Femur (tissue), 1 donor: ENCODE results near the gene TLX3.
"Not testable (repeated sequence)": the region's sequence is repeated elsewhere in the genome, so short reads cannot be mapped to it uniquely, and the experiment has no call there.

Source experiments
- DNase-seq: peaks from one replicate; pipeline ENCODE4 v3.0.0-alpha.2; 2017

Gene TLX3

DNA sequence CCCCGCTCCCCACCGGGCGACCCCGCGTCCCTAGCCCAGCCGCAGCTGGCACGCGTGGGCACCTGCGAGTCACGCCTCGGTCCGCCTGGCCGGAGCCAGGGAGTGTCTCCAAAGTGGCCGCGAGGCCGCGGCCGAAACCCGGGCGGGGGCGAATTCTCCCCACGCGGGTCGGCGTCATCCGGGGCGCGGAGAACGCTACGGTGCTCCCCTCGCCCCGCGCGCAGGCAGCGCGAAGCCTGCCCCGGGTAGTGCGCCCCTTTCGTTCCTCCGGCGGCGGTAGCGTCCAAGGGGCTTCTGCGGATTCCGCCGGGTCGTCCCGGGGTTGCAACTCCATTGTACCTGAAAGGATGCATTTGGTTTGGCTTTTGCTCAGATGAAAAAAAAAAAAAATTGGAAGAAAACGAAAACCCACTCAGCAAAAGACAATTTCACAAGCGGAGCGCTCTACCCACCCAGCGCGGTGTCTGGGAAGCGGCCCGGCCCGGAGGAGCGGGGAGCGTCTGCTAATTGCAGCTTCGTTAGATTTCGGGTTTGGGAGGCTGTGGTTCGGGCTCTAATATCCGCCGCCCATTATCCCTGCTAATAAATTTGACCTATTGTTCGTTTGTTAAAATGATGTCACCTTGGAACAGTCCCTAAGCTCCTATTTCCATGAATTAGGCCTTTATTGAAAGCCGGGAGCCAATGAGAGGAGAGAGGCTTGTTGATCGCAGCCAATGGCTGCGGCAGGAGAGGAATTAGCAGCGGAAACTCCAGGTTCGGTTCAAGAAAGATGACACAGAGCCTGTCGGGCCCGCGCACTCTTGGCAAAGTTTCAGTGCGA lies at the start of gene TLX3:
TLX3 (plus strand) TSS at position 796 of the 823 bp plus-strand sequence. CDS start 118 bp downstream, outside the sequence.
- no peak for DNase-seq

DNA sequence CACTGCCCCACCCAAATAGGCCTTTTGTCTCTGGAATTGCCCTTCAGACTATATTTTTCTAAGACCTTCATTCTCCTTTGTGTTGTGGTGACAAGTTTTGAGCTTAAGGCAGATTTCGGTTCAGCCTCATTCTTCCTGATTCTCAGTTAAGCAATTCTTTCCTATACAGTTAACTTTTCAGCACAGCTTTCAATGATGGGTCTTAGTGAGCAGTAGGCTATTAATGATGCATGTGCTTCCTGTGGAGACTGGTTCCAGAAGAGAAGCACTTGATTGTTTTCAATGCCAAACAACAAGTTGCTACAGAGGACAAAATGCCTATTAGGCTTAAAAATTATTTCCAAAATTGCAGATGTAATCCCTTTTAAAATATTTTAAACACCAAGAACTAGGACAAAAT lies 47.7 kb upstream of the TLX3 start:
- DNase-seq = no peak

DNA sequence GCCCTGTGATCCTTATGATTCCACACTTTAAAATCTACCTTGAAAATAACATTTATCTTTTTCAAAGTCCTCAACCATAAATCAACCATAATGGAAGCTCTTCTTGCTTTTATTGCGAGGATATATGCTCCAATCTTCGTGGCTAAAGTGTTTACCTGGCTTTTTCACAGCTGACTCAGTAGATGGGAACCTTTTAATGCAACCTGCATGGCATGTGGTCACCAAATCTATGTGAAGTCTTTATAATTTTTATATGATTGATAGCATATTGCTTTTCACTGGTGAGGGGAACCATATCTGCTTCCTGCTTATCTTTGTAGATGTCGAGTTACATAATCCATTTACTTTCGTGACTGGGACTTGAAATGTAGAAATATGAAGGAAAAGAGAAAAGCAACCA lies 47.1 kb upstream of the TLX3 start:
- DNase-seq = no peak

DNA sequence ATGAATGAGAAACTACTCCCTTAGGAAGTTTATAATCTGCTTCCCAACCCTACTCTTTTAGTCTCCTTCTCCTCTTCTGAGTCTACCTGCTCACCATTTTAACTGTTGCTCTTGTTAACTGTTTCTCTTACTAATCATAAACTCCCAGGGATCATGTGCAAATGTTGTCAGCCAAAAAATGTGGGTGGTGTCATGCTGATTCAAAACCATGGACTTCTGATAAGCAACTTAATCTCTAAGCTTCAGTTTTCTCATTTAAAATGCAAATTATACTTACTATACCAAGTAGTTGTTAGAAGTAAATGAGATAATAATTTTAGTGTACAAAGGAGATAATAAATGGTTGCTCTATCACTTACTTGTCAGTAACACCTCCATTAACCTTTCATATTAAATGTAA lies 45.9 kb upstream of the TLX3 start:
- DNase-seq = no peak

DNA sequence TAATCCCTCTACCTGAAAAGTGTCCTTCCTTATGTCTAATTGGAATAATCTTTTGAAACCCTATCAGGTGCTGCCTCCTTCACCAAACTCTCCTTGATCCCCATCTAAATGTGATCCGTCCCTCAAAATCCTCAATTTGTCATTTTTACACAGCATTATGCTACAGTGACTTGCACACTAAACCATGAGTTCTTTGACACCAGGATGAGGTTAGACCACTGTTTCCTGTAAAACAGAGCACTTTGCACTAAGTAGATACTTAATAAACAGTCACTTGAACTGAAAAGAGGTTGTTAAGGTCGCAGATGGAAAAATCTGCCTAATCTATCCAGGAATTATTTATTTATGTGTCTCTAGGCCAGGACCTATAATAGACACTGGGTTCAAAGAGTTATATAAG lies 44.2 kb upstream of the TLX3 start:
- DNase-seq = no peak

DNA sequence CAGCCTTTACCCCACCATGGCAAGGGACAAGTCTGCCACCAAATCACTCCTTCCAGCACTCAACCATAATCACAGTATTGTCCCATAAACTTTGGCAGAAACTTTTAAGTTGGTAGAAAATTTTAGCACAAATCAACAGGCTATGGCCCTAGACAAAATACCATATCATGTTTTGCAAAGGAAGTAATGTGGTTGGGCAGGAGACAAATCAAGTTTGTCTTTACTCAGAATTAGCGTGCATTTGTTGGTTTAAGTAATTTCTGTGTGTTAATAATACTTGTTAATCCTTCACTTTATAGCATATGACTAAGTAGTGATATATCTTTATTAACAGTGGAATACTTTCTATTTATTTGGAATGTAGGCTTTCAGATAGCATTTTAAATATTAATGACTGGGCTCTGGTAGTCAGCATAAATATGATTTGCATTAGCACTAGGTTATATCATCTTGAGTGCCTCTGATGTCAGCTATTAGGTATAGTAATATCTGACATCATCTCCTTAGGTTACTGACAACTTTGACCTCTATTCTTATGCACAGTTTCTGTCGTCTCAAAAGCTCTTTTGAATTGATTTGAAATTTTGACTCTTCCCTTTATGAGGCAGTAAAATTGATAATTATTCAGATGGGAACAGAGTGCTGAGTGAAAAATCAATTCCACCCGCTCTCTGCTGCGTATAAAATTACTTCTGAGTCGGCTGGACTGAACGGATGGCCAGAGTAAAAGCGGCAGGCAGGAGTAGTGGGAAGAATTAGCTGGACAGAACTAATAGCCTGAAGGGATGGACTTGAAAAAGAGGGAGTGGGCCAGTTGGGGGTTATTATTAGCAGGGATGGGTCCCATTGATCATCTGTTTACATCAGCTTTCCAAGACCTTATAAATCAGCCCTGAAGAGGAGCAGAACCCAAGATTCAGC lies 40.1 kb upstream of the TLX3 start:
- no peak for DNase-seq

DNA sequence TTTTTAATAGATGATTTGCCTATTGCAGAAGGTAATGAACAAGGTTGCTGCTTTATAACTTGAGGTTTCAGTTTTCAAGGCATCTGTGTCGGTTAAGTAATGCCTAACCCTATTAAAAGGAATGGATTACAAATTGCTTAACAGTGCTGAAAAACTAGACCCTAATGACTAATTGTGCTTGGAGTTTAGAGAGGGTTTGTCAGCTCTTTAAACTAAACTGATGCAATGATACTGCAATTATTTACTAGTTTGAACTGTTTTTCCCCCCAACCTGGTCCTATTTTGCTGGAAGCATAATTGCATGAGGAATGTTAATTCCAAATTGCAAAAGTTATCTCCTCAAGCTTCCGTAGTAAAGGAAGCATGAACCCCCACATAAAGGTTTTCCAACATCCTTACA lies 39.3 kb upstream of the TLX3 start:
- no peak for DNase-seq

DNA sequence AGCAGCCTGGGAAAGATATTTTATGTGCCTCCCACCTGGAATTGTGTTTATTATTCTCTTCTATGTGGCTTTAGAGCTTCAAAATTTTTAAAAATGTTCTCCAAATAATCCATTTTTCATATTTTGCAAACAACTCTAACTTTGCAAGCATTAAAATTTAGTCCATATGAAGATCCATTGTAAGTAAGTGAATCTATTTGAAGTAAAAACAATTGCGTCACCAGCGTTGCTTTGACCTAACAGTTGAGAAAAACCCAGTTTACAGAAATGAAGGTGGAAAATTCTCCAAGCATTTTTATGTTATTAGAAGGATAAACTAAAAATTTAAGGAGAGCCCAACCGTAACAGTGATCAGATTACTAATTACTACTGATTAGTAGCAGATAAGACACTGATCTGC lies 38.9 kb upstream of the TLX3 start:
- no peak for DNase-seq

DNA sequence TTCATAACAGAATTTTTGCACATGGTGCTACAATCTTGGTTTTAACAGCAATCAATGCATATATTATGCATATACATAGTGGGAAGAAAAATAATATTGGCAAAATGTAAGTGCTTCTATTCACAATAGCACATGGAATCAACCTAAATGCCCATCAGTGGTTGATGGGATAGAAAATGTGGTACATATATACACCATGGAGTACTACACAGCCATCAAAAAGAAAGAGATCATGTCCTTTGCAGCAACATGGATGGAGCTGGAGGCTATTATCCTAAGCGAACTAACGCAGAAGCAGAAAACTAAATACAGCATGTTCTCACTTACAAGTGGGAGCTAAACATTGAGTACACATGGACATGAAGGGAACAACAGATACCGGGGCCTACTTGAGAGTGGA lies 37.2 kb upstream of the TLX3 start:
- DNase-seq = no peak

DNA sequence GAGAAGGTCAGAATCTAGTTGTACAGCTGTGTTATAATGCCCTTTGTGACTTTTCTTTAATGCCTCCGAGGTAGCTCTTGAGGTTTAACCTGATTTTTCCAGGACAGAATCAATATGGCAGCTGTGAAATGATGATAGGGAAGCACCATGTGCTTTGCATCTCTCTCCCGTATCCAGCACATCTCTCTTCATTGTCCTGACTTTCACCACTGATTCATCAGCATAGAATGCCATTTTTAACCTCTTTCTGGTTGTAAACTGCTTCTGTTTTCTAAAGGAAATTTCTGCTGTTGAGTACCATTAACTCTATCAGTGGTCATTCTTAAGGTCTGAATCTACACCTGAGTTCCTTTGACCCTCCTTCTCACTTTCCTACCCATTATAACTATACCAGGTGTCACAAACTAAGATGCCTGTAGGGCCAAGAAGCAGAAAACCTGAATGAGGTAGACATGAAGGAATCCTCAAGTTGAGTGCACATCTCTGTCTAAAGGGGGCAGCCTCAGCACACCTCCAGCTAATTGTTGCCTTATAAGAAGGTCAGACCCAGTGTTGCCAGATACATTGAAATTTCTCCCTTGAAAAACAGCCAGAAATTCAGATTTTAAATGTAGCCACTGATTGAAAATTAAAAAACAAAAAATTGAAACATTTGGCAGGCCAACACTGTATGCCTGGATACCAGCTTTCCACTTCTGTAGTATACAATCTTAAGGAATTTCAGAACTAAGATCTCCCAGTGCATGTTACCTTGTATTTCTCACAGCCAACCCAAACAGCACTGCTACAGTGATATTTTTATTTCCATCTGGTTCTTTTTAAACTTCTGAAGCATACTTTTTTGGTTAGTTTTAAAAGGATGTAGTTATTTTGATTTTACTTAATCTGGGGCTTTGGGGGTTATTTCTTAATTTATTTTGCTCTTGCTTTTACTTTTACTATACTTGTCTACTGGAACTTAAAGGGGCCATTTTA lies 35.8 kb upstream of the TLX3 start:
- no peak for DNase-seq

DNA sequence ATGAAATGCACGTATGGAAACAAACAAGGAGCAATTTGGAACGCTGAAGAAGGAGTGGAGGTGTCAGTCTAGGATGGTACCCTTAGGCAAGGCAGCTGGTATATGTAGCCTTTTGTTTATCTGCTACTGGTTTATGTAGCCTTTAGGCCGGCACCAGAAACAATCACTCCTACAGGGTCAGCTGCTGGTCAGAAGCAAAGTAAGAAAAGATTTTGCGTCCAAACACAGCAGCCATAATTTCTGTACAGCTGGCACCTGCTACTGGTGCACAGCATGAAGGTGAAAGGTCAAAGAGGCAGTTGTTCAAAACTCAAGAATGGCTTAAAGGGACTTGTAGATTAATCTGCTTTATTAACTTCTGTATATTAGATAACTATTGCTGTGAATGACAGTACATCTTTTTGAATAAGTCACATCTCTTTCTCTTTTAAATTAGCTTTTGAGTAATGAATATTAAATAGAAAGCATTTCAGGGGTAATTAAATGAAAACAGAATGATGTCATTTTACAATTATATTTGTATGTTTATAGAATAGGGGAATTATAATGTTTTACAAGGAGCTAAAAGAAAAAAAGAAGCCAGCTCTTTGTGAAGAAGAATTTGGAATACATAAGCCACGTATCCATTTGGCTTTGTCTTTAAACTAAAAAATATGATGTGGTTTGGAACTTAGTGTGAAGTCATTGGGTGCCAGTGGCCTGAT lies 33.1 kb upstream of the TLX3 start:
- no peak for DNase-seq

DNA sequence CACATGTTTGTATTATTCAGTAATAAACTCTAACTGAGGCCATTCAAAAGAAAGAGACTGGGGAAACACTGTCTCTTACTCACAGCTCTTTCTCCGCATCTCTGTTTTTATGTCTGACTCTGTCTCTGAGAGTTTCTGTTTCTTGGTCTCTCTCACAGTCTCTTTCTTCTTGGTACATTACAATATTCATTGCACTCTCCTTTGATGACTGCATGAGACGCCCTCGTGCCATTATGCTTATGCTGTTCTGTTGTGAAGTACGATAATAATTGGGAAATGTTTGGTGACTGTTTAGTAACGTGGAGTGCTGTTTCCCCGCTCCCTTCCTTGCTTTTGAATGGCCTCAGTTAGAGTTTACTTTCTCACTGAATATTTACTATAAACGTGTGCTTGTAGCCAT lies 25.3 kb upstream of the TLX3 start:
- DNase-seq = no peak

DNA sequence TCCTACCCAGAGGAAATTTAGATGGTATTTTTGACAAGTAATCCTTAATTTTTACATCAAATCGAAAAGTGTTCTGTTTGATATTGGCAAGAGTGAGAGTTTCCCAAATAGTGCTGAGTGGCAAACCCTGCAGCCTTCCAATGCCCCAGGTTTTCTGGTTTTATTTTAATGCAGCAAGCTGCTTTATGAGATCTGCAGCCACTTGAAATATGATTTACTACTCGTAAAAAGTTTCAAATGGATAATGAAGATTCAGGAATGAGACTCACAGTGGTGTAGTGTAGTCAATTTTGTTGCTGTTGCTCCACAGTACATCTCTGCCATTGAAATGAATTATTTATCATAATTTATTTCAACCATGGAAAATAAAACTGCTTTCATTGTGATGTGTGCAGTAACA lies 23.6 kb upstream of the TLX3 start:
- DNase-seq = no peak

DNA sequence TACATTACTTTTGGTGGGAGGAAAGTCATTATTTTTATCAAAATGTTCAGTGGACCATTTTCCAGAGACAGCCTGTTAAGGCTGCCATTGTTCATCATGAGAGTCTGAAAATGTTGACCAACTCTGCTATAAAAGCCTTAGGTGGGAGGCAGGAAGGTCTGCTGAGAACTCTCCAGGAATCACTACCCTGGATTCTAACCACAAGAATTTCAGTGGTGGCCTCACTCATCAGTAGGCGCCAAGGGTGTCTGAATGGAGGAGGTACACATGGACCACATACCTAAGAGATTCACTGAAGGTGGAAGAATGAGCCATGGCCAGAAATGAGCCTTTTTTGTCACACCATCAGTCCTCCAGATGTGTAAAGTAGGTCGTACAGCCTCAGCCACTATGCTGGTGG lies 21.0 kb upstream of the TLX3 start:
- DNase-seq = no peak

DNA sequence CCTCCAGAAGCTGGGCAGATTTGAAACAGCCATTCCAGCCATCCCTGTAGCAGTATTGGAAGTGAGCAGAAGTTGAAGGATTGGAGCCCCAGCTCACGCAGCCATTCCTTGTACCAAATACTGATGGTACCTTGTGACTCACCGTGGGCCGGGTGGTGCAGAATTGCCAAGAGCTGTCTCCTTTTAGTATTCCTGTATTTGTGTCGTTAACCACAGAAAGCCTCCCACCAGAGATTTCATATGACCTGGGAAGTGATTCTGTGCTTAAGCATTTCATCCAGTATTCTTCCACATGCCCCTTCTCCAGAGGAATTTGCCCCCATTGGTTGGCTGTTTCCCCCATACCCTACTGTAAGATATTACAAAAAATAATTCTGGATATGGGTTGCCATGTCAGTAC lies 17.7 kb upstream of the TLX3 start:
- no peak for DNase-seq

DNA sequence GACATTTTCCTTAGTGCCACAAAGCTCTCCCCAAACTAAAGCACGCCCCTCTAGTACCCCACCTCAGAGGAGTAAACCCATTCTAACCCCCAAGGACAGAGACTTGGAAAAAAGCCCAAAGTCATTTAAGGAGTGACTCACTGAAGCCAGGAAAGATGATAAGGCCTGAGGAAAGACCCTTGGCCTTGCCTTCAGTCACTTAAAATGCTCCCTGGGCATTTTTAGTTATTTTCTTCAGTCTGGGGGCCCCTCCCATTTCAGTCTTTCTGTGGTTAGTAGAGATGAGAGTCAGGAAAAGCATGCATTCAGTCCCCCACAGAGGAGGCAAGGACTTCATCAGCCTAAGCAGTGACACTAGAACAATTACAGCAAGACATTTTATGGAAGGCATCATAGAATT lies 13.7 kb upstream of the TLX3 start:
- DNase-seq = no peak

DNA sequence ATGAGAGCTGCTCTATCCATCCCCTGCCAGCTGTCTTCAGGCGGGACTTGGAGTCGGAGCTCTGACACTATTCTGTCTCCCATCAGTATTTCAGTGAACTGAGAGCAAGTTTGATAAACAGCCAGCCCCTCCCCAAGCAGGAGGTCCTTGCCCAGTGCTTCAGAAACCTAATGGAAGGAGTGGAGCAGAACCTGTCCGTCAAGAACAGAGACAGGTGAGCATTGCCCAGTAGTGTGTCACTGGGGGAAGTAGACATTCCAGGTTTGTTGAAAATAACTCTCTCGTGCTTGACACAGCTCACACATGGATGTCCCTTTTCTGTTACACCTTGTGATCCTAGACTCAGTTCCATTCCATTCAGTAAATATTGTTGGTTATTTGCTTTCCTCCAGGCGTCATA lies 13.2 kb upstream of the TLX3 start:
- no peak for DNase-seq

DNA sequence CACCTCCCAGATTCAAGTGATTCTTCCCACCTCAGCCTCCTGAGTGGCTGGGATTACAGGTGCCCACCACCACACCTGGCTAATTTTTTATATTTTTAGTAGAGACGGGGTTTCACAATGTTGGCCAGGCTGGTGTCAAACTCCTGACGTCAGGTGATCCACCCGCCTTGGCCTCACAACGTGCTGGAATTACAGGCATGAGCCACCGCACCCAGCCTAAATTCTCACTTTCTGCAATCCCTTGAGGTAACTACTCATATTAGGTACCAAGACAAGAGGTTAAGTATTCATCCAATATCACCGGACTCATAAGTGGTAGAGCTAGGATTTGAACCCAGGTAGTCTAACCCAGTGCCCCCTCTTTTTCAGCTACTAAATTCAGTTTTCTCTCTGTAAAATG lies 11.1 kb upstream of the TLX3 start:
- not testable (repeated sequence) for DNase-seq

DNA sequence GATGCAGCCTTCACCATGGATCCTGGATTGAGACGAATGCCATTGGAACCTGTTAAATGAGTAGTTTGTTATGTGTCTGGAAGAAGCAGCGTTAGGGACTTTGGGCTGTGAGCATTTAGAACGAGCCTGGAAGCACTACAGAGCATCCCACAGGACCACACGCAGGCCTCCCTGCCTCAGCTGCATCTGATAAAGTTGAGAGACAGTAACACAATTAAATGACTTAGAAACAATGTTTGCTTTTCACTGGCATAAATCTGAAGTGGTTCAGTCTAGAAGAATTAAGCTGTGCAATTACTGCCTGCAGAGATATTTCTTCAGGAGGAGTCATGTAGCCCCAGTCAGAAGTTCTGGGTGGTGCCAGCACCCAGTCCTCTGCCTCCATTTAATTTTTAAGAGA lies 9.8 kb upstream of the TLX3 start:
- DNase-seq = no peak

DNA sequence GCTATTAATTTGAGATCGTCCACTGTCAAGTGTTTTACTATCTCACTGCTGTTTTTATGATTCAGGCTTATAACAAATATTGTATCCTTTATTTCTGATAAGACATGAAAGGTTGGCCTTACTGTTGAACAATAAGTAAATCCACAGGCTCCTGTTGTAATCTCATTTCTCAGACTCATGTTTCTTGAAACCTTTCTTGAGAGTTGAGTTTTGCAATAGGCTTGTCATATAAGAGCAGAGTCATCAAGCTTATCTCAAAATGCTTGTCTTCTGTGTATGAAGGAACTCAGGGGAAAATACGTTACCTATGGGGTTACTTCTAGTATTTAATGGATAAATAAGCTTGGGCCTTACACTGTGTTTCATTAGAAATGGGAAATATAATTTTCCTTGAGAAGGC lies 9.2 kb upstream of the TLX3 start:
- DNase-seq = no peak

DNA sequence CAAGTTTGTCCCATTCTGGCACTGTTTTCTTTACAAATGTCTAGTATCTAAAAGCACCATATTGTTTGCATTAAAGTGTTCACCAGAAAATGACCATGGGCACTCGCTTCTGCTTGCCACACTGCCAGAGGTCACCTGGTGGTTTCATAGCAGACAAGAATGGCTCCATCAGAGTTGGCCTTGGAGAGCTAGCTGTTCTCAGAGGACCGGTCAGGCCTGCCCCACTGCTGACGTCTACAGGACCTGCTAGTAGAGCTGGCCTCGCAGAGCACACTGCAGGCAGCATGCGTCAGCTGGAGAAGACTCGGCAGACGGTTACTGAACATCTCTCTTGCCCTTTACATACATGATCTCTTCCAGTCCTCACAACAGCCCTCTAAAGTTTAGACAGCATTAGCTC lies 8.7 kb upstream of the TLX3 start:
- no peak for DNase-seq

DNA sequence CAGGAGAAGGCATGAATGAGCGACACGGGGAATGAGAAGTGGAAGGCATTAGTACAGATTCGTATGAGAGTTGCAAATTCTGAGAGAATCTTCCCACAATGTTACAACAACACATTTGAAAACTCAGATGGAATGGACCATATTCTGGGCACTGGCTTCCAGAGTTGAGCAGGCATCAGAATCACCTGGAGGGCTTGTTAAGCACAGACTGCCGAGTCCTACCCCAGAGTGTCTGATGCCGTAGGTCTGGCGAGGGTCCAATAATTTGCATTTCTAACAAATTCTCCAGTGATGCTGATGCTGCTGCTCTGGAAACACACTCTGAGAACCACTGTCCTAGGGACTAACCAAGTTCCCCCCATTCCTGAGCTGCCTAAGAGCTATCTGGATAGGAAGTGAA lies 2.9 kb upstream of the TLX3 start:
- DNase-seq = no peak
